HCT116 (cell line): Measurements from ENCODE around the gene IL21.

Experiments
- POLR2A ChIP-seq: IDR thresholded peaks from 2 replicates; pipeline ENCODE4 v1.7.0; 2011; ENCODE audit warnings: borderline replicate concordance; ENCODE audit not compliant: insufficient read depth, insufficient read length; ENCODE audit errors: extremely low read depth
- POLR2AphosphoS5 ChIP-seq: IDR thresholded peaks from 2 replicates; pipeline ENCODE4 v1.6.1; 2011; ENCODE audit warnings: mild to moderate bottlenecking, low read depth, low read length, moderate library complexity
- SP1 ChIP-seq: IDR thresholded peaks from 2 replicates; pipeline ENCODE4 v1.6.1; 2012; ENCODE audit warnings: low read depth
- ZNF274 ChIP-seq: fragments of 200-500 bp; sonication (Bioruptor generic); IDR thresholded peaks from 2 replicates; pipeline ENCODE4 v1.6.1; 2014; ENCODE audit warnings: mild to moderate bottlenecking, low read depth, low read length, inconsistent platforms

DNA sequence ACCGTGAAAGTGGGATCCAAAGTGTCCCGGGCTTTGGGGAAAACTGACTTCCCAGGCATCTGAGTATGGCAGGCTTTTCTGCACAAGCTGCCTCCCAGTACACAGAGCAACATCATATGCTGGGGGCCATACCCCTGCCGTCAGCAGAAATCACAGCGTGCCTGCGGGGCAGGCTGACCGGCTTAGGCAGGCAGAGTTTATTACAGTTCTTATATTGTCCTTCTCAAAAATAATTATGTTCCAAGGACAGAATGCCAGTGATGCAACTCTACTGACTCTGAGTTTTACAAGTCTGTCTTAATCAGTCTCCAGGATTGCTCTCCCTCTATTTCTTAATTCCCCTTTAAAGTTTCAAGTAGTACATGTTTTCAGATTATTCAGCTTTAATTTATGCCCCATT, 37.0 kb downstream of the IL21 start:
- TF ChIP-seq ZNF274 (no peak), SP1 (no peak), POLR2A (no peak), POLR2AphosphoS5 (no peak)
